Endothelial cell (in vitro differentiated cells): Measurements from ENCODE around the gene CCK. TPM values are rescaled to one million over a fixed set of nuclear protein-coding genes. Genes with fewer than 3 reads are reported as not detected.
A peak's percentile ranks its signal among the peaks of the same experiment; 100 is the strongest.

ENCODE experiments used
- DNase-seq: peaks from one replicate; pipeline ENCODE4 v3.0.0; 2021; ENCODE audit warnings: low spot score
- H3K27ac Mint-ChIP-seq: one replicate; pipeline ENCODE4 v1.8.0; 2021; ENCODE audit warnings: mixed read lengths, inconsistent platforms; ENCODE audit not compliant: unreplicated experiment
- H3K27me3 Mint-ChIP-seq: one replicate; pipeline ENCODE4 v1.8.0; 2021; ENCODE audit warnings: mild to moderate bottlenecking, moderate library complexity, mixed read lengths, inconsistent platforms; ENCODE audit not compliant: unreplicated experiment
- H3K36me3 Mint-ChIP-seq: one replicate; pipeline ENCODE4 v1.8.0; 2021; ENCODE audit warnings: mild to moderate bottlenecking, low read depth, mixed read lengths, inconsistent platforms; ENCODE audit not compliant: unreplicated experiment
- H3K4me1 Mint-ChIP-seq: one replicate; pipeline ENCODE4 v1.8.0; 2021; ENCODE audit warnings: mild to moderate bottlenecking, mixed read lengths, inconsistent platforms; ENCODE audit not compliant: unreplicated experiment
- H3K4me3 Mint-ChIP-seq: one replicate; pipeline ENCODE4 v1.8.0; 2021; ENCODE audit warnings: mild to moderate bottlenecking, mixed read lengths, inconsistent platforms; ENCODE audit not compliant: unreplicated experiment
- H3K9me3 Mint-ChIP-seq: one replicate; pipeline ENCODE4 v1.8.0; 2021; ENCODE audit warnings: mixed read lengths, inconsistent platforms; ENCODE audit not compliant: unreplicated experiment
- CTCF ChIP-seq: fragments of 200-600 bp; sonication (generic); IDR thresholded peaks from one replicate; pipeline ENCODE4 v1.5.0; 2021; ENCODE audit warnings: antibody characterized with exemption; ENCODE audit not compliant: unreplicated experiment
- total RNA-seq: library from RNA; stranded (reverse); fragmentation: NEBNext Ultra II Directional; extraction: Animal tissue kit (Norgen Biotek cat#: 25700); gene quantifications from one replicate; pipeline ENCODE4 v1.2.1, GENCODE V29; 2021; ENCODE audit not compliant: unreplicated experiment

CCK gene
- total RNA-seq, 1 donor from 2014 or later = not detected

GRCh38 chr3:42270561-42270960, 4.6 kb upstream of the CCK start:
- Mint-ChIP-seq H3K27ac (no peak overlapping the region), H3K4me1 (no peaks in the 10 kb centered on the region), H3K9me3 (no peaks in the 10 kb centered on the region), H3K27me3 (peaks cover 7% of the 10 kb centered on the region), H3K4me3 (no peak overlapping the region), H3K36me3 (peaks cover 4% of the 10 kb centered on the region)
- no peak for TF ChIP-seq CTCF
- DNase-seq = no peak

- H3K27ac Mint-ChIP-seq = no peak overlapping the region
Measured at GRCh38 chr3:42269647-42270046, 3.7 kb upstream of the CCK start.

GRCh38 chr3:42267878-42268277, 1.9 kb upstream of the CCK start:
- peaks cover 12% of the 10 kb centered on the region for H3K27me3 Mint-ChIP-seq
- peaks cover 4% of the 10 kb centered on the region for H3K36me3 Mint-ChIP-seq
- no peaks in the 10 kb centered on the region for H3K9me3 Mint-ChIP-seq
- DNase-seq = no peak
- no peak overlapping the region for H3K4me3 Mint-ChIP-seq
- no peak overlapping the region for H3K27ac Mint-ChIP-seq
- no peak for TF ChIP-seq CTCF
- H3K4me1 Mint-ChIP-seq = no peaks in the 10 kb centered on the region

More at GRCh38 chr3:42269647-42270046, 3.7 kb upstream of the CCK start:
- Mint-ChIP-seq H3K4me1 (no peaks in the 10 kb centered on the region), H3K9me3 (no peaks in the 10 kb centered on the region), H3K4me3 (no peak overlapping the region), H3K27me3 (peaks cover 8% of the 10 kb centered on the region), H3K36me3 (peaks cover 4% of the 10 kb centered on the region)
- no peak for DNase-seq
- TF ChIP-seq CTCF = no peak

GRCh38 chr3:42265059-42265991, 660 bp downstream of the CCK start:
- no peak overlapping the region for H3K27ac Mint-ChIP-seq
- H3K4me3 Mint-ChIP-seq = no peak overlapping the region
- no peaks in the 10 kb centered on the region for H3K9me3 Mint-ChIP-seq
- no peak for DNase-seq
- no peak for TF ChIP-seq CTCF
- no peaks in the 10 kb centered on the region for H3K4me1 Mint-ChIP-seq
- peaks cover 2% of the 10 kb centered on the region for H3K36me3 Mint-ChIP-seq
- H3K27me3 Mint-ChIP-seq = peaks cover 10% of the 10 kb centered on the region

GRCh38 chr3:42264399-42265058, 1.5 kb downstream of the CCK start:
- TF ChIP-seq CTCF = no peak
- no peaks in the 10 kb centered on the region for H3K36me3 Mint-ChIP-seq
- H3K27ac Mint-ChIP-seq = no peak overlapping the region
- H3K9me3 Mint-ChIP-seq = no peaks in the 10 kb centered on the region
- DNase-seq = no peak
- no peaks in the 10 kb centered on the region for H3K4me1 Mint-ChIP-seq
- peak overlapping the region; percentile 69 for H3K4me3 Mint-ChIP-seq
- peaks cover 10% of the 10 kb centered on the region for H3K27me3 Mint-ChIP-seq
